ENCODE measurements around the gene CACNA1H.

DNA sequence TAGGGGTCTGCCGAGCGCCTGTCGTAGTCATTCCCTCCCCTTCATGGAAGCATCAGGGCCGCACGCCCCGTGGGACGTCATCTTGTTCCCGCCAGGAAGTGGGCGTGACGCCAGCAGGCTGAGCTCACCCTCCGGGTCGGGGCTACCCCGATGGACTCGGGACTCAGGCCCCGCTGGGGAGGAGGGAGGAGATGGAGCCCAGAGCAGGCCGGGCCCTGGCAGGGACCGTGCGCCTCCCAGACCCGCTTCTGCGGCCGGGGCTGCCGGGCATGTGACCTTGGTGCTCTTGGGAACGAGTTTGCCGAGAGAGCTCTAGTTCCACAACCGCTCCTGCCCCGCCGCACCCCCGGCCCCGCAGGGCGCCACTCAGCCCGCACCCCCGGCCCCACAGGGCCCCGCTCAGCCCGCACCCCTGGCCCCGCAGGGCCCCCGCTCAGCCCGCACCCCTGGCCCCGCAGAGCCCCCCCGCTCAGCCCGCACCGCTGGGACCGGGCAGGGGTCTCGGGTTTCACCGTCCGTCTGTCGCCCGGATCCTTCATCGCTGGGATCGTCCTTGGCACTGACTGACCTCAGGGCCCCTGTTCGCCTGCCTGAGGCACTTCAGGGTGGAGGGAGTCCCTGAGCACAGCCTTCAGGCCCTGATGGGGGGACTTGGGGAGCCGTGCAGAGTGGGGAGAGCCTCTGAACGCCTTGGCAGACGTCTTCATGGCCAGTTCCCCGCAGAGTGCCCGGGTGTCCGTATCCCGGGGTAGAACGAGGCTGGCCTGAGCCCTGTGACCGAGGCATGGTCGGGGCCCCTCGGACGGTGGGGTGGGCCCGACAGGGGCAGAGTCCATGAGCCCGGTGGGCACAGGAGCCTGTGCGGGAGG, 5.8 kb downstream of the CACNA1H start:
- TF ChIP-seq, protein P1, sequence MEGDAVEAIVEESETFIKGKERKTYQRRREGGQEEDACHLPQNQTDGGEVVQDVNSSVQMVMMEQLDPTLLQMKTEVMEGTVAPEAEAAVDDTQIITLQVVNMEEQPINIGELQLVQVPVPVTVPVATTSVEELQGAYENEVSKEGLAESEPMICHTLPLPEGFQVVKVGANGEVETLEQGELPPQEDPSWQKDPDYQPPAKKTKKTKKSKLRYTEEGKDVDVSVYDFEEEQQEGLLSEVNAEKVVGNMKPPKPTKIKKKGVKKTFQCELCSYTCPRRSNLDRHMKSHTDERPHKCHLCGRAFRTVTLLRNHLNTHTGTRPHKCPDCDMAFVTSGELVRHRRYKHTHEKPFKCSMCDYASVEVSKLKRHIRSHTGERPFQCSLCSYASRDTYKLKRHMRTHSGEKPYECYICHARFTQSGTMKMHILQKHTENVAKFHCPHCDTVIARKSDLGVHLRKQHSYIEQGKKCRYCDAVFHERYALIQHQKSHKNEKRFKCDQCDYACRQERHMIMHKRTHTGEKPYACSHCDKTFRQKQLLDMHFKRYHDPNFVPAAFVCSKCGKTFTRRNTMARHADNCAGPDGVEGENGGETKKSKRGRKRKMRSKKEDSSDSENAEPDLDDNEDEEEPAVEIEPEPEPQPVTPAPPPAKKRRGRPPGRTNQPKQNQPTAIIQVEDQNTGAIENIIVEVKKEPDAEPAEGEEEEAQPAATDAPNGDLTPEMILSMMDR (IDR thresholded peaks at IDR 0.05; ENCODE audit: poor library complexity), result no peak
- TF ChIP-seq EZH2 (IDR thresholded peaks at IDR 0.05; ENCODE audit: borderline replicate concordance), result no peak
- no peak for TF ChIP-seq EZH2phosphoT487 (IDR thresholded peaks at IDR 0.05; ENCODE audit: low read depth, severe bottlenecking, unreplicated experiment)
